H1 (cell line): ENCODE results near the gene THPO. TPM values are rescaled to one million over a fixed set of nuclear protein-coding genes. Genes with fewer than 3 reads are reported as not detected.

Experiments used
- KDM1A ChIP-seq: fragments of 200-600, 300-600 bp; sonication (generic); IDR thresholded peaks from 2 replicates; pipeline ENCODE4 v1.7.1; 2016; ENCODE audit warnings: mild to moderate bottlenecking, low read length, borderline replicate concordance
- polyA plus RNA-seq, 7 experiments: library from polyadenylated mRNA; depleted of rRNA in 3 of 7; stranded (reverse) in 5 of 7; unstranded in 2 of 7; fragments of >200 nt in 5 of 7; fragments of 200-250 nt in 2 of 7; gene quantifications; 1 replicate in 5 of 7; 2 replicates in 1 of 7; 4 replicates in 1 of 7; pipeline versions ENCODE4 v1.2.1 to v1.2.3, GENCODE V29; 2011 to 2013; ENCODE audit warnings: missing spikeins in 2 of 7, mixed read lengths in 2 of 7
- total RNA-seq: library from RNA; stranded (reverse); fragmentation: NEBNext Ultra II Directional; extraction: Animal tissue kit (Norgen Biotek cat#: 25700); gene quantifications from 2 replicates; pipeline ENCODE4 v1.2.1, GENCODE V29; 2021

Gene THPO
- total and polyA plus RNA-seq, 2 of the 8 experiments (the other 6 are each of a cell fraction or from before 2014, with no cell fraction given): 0.82 to 1.2 TPM

DNA sequence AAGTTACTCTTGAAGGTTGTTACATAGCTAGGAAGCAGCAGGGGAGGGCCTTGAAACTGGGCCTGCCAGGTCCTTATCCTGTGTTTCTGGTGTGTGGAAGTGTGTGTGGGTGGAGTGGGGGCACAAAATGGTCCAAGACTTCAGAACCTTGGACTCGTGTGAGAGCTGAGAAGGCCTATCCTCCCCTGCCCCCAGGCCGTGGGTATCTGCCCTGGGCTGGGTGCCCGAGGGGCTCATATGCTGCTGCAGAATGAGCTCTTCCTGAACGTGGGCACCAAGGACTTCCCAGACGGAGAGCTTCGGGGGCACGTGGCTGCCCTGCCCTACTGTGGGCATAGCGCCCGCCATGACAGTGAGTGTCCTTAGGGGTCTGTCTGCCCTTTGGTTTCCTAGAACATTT is 6.3 kb upstream of the THPO start (continued):
- TF ChIP-seq KDM1A: no peak
- TF ChIP-seq, all 59 proteins: peak for 0
